ENCODE data around the gene FILIP1.

The FILIP1 gene

DNA sequence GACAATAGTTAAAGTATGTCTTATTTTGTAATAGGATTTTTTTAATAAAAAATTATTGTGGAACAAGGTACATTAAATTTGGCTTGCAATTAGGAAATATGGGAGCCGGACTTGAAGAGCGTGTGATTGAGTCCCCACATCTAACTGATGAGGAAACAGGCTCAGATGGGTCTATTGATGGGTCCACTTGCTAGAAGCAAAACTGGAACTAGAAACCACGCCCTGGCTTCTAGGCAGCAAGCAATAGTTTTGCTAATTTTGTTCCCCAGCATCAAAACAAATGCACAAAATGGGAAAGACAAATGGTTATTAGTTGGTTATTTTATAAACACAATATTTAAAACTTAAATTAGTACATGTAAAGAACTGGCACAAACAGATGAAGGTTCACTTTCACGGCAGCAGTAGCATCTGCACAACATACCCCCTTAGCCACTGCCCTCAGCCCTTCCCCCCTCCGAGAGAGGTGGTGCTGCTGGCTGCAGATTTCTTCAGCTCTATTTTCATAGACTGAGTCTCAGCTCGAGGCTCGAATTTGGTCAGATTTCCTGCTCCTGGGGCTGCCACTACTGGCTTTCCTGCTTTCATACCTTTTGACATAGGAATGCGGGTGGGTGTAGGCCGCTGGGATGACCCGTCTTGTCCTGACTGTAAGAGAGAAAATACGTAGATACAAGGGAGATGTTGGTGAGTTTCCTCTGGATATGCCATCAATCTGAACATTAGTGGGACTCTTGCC is 185.2 kb downstream of the FILIP1 start:
- Histone ChIP-seq H3K4me3 (replicated peaks; ENCODE audit: insufficient read depth, low read length) (no peak overlapping the region), H3K27me3 (ENCODE audit: insufficient read depth, poor library complexity, severe bottlenecking) (peaks cover 12% of the 10 kb centered on the region), H3K27ac (replicated peaks) (no peak overlapping the region)
- TF ChIP-seq SPI1 (IDR thresholded peaks at IDR 0.05; ENCODE audit: borderline replicate concordance, low read depth) (no peak), GABPA (IDR thresholded peaks at IDR 0.05; ENCODE audit: low read depth) (no peak), POLR2AphosphoS5 (IDR thresholded peaks at IDR 0.05; ENCODE audit: low read depth) (no peak)
- TF ChIP-seq, protein P1, sequence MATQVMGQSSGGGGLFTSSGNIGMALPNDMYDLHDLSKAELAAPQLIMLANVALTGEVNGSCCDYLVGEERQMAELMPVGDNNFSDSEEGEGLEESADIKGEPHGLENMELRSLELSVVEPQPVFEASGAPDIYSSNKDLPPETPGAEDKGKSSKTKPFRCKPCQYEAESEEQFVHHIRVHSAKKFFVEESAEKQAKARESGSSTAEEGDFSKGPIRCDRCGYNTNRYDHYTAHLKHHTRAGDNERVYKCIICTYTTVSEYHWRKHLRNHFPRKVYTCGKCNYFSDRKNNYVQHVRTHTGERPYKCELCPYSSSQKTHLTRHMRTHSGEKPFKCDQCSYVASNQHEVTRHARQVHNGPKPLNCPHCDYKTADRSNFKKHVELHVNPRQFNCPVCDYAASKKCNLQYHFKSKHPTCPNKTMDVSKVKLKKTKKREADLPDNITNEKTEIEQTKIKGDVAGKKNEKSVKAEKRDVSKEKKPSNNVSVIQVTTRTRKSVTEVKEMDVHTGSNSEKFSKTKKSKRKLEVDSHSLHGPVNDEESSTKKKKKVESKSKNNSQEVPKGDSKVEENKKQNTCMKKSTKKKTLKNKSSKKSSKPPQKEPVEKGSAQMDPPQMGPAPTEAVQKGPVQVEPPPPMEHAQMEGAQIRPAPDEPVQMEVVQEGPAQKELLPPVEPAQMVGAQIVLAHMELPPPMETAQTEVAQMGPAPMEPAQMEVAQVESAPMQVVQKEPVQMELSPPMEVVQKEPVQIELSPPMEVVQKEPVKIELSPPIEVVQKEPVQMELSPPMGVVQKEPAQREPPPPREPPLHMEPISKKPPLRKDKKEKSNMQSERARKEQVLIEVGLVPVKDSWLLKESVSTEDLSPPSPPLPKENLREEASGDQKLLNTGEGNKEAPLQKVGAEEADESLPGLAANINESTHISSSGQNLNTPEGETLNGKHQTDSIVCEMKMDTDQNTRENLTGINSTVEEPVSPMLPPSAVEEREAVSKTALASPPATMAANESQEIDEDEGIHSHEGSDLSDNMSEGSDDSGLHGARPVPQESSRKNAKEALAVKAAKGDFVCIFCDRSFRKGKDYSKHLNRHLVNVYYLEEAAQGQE (IDR thresholded peaks at IDR 0.05; ENCODE audit: insufficient replicate concordance, low read depth), result no peak
- TF ChIP-seq, protein P2, sequence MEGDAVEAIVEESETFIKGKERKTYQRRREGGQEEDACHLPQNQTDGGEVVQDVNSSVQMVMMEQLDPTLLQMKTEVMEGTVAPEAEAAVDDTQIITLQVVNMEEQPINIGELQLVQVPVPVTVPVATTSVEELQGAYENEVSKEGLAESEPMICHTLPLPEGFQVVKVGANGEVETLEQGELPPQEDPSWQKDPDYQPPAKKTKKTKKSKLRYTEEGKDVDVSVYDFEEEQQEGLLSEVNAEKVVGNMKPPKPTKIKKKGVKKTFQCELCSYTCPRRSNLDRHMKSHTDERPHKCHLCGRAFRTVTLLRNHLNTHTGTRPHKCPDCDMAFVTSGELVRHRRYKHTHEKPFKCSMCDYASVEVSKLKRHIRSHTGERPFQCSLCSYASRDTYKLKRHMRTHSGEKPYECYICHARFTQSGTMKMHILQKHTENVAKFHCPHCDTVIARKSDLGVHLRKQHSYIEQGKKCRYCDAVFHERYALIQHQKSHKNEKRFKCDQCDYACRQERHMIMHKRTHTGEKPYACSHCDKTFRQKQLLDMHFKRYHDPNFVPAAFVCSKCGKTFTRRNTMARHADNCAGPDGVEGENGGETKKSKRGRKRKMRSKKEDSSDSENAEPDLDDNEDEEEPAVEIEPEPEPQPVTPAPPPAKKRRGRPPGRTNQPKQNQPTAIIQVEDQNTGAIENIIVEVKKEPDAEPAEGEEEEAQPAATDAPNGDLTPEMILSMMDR (IDR thresholded peaks at IDR 0.05; ENCODE audit: insufficient read depth, low read length), result no peak
- no peak for DNase-seq (ENCODE audit: low read depth in 1 of 2, low spot score in 1 of 2)

DNA sequence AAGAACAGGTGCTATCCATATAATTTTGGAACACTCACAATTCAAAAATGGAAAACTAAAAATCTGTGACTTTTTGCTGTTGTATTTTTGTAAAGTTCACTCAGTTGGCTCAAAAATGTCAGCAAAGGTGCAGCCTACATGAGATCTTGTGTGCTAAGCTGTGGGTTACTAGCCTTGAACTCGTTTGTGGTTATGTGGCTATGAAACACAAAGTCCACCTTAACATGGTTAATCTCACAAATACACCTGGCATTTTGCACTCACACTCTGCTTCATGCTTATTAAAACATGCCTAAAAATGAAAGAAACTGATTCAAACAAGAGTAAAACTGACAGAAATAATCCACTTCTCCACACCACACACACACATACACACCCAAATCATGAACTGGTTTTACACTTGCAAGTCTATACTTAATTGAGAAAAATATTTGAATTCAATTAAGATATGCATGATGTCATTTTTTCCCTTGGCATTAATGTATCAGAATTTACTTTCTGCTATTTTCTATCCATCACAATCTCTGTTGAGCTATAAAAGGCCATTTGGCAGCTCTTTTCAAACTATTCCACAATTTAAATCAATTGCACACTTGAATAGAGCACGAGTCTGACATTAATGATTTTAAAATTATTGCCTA is 186.1 kb downstream of the FILIP1 start:
- DNase-seq (ENCODE audit: low read depth in 1 of 2, low spot score in 1 of 2), result no peak
- Histone ChIP-seq H3K4me3 (replicated peaks; ENCODE audit: insufficient read depth, low read length) (no peak overlapping the region), H3K27me3 (ENCODE audit: insufficient read depth, poor library complexity, severe bottlenecking) (peaks cover 12% of the 10 kb centered on the region), H3K27ac (replicated peaks) (no peak overlapping the region)
- TF ChIP-seq GABPA (IDR thresholded peaks at IDR 0.05; ENCODE audit: low read depth) (no peak), SPI1 (IDR thresholded peaks at IDR 0.05; ENCODE audit: borderline replicate concordance, low read depth) (no peak)
- TF ChIP-seq, protein P2 (IDR thresholded peaks at IDR 0.05; ENCODE audit: insufficient read depth, low read length), result no peak

DNA sequence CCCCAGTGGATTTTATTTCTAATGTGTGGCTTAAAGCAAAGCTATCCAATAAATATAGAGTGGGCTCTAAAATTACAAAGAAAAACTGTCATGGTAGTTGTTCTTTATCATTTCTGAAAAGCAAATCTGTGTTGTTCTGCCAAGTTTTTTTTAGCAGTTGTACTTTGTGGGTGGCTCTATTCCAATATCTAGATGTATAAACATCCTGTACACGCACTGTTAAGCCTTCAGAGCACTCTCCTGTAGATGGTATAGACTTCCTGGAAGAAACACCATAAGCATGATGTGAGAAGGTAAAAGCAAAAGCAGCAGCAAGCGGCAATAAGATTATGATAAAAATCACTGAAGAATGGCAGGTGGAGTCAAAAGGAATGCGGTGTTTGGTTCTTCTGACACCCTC is 187.5 kb downstream of the FILIP1 start:
- Histone ChIP-seq H3K27ac (replicated peaks) (no peak overlapping the region), H3K4me3 (replicated peaks; ENCODE audit: insufficient read depth, low read length) (no peak overlapping the region), H3K27me3 (ENCODE audit: insufficient read depth, poor library complexity, severe bottlenecking) (peaks cover 12% of the 10 kb centered on the region)
- TF ChIP-seq, protein P1 (IDR thresholded peaks at IDR 0.05; ENCODE audit: insufficient replicate concordance, low read depth), result no peak
- TF ChIP-seq GABPA (IDR thresholded peaks at IDR 0.05; ENCODE audit: low read depth) (no peak), SPI1 (IDR thresholded peaks at IDR 0.05; ENCODE audit: borderline replicate concordance, low read depth) (no peak), POLR2AphosphoS5 (IDR thresholded peaks at IDR 0.05; ENCODE audit: low read depth) (no peak)
- TF ChIP-seq, protein P2 (IDR thresholded peaks at IDR 0.05; ENCODE audit: insufficient read depth, low read length), result no peak
- DNase-seq (ENCODE audit: low read depth in 1 of 2, low spot score in 1 of 2), result no peak

Data from HL-60 (cell line).